ENCODE data around the gene OR6K3.

Gene OR6K3

GRCh38 chr1:158686111-158687009, 34.2 kb downstream of the OR6K3 start, which contains the start of gene SPTA1:
TSS of gene SPTA1 (minus strand) at chr1:158686715. CDS start at chr1:158686517, 198 bp downstream.
- DNase-seq = no peak

- DNase-seq = no peak
Measured at GRCh38 chr1:158685085-158685484, 35.4 kb downstream of the OR6K3 start.

- DNase-seq = no peak
Measured at GRCh38 chr1:158681606-158682005, 38.9 kb downstream of the OR6K3 start.

GRCh38 chr1:158679289-158679688, 41.2 kb downstream of the OR6K3 start:
- no peak for DNase-seq

- no peak for DNase-seq
Measured at GRCh38 chr1:158675563-158676323, 44.8 kb downstream of the OR6K3 start.

- DNase-seq = no peak
Measured at GRCh38 chr1:158674302-158674701, 46.2 kb downstream of the OR6K3 start.

Measured in stimulated activated CD4-positive, alpha-beta T cell treated with anti-CD3 and anti-CD28 coated beads, Interleukin-4, amount 100 ng/mL, for 4 hours (primary cell).